HepG2 (cell line): Measurements from ENCODE around the gene AJM1. TPM values are rescaled to one million over a fixed set of nuclear protein-coding genes. Genes with fewer than 3 reads are reported as not detected.

Source experiments
- AGO2 ChIP-seq: fragments of 200-400 bp; formaldehyde crosslinking; optimal IDR thresholded peaks from 2 replicates; pipeline ENCODE3; 2017; ENCODE audit warnings: mild to moderate bottlenecking, low read depth, low read length, moderate library complexity
- CBFB ChIP-seq: sonication (generic); formaldehyde crosslinking; IDR thresholded peaks from 2 replicates; pipeline ENCODE4 v1.4.0; 2020; ENCODE audit warnings: missing genetic modification reagents
- CBX1 ChIP-seq: IDR thresholded peaks from one replicate; pipeline ENCODE4 v1.6.1; 2016; ENCODE audit warnings: antibody characterized with exemption, low read depth
- CENPT ChIP-seq: sonication (generic); formaldehyde crosslinking; IDR thresholded peaks from 2 replicates; pipeline ENCODE4 v1.8.0; 2022; ENCODE audit warnings: low read depth, mild to moderate bottlenecking, moderate library complexity, missing genetic modification reagents
- CHD4 ChIP-seq: fragments of 200-600 bp; sonication (generic); IDR thresholded peaks from 2 replicates; pipeline ENCODE4 v1.7.0; 2017; ENCODE audit warnings: mild to moderate bottlenecking, low read length, borderline replicate concordance
- EZH2 ChIP-seq: conservative IDR thresholded peaks from 2 replicates; pipeline ENCODE4 v1.6.1; 2012; ENCODE audit warnings: mild to moderate bottlenecking, low read depth, low read length, moderate library complexity
- FLYWCH1 ChIP-seq: sonication (generic); formaldehyde crosslinking; IDR thresholded peaks from 2 replicates; pipeline ENCODE4 v1.8.1; 2023; ENCODE audit warnings: mild to moderate bottlenecking, missing genetic modification reagents
- FOXK2 ChIP-seq: fragments of 450-650 bp; IDR thresholded peaks from 2 replicates; pipeline ENCODE4 v1.6.1; 2016
- HMG20A ChIP-seq: IDR thresholded peaks from 2 replicates; pipeline ENCODE4 v1.6.1; 2016; ENCODE audit warnings: borderline replicate concordance
- KAT2B ChIP-seq: fragments of 150-350 bp; IDR thresholded peaks from 2 replicates; pipeline ENCODE4 v1.6.1; 2014; ENCODE audit warnings: low read depth, low read length, borderline replicate concordance
- MAFK ChIP-seq, 2 experiments: IDR thresholded peaks in 1 of 2; conservative IDR thresholded peaks in 1 of 2; 2 replicates each; pipeline ENCODE4 v1.6.1; 2011; ENCODE audit warnings: improper control_type of control experiment in 2 of 2, low read length in 2 of 2
- MBD4 ChIP-seq: IDR thresholded peaks from 2 replicates; pipeline ENCODE4 v1.6.1; 2012; ENCODE audit warnings: low read length, inconsistent platforms, borderline replicate concordance
- MTF2 ChIP-seq: sonication (generic); formaldehyde crosslinking; IDR thresholded peaks from 2 replicates; pipeline ENCODE4 v1.5.0; 2020; ENCODE audit warnings: missing genetic modification reagents, borderline replicate concordance
- MXI1 ChIP-seq: IDR thresholded peaks from 3 replicates; pipeline ENCODE4 v1.6.1; 2012; ENCODE audit warnings: low read depth, low read length, inconsistent platforms, borderline replicate concordance
- RARG ChIP-seq: sonication (generic); formaldehyde crosslinking; IDR thresholded peaks from 2 replicates; pipeline ENCODE4 v1.4.0; 2020; ENCODE audit warnings: low read depth, mild to moderate bottlenecking, missing genetic modification reagents
- SETDB1 ChIP-seq: sonication (generic); formaldehyde crosslinking; IDR thresholded peaks from 2 replicates; pipeline ENCODE4 v1.5.1; 2020; ENCODE audit warnings: missing genetic modification reagents, mild to moderate bottlenecking, borderline replicate concordance
- SIX1 ChIP-seq: sonication (generic); formaldehyde crosslinking; IDR thresholded peaks from 2 replicates; pipeline ENCODE4 v1.4.0; 2020; ENCODE audit warnings: missing genetic modification reagents, borderline replicate concordance
- SMC3 ChIP-seq: IDR thresholded peaks from 2 replicates; pipeline ENCODE4 v1.6.1; 2011; ENCODE audit warnings: low read length, improper control_type of control experiment
- SRY ChIP-seq: sonication (generic); formaldehyde crosslinking; IDR thresholded peaks from 2 replicates; pipeline ENCODE4 v1.8.0; 2022; ENCODE audit warnings: mild to moderate bottlenecking, missing genetic modification reagents
- TBL1XR1 ChIP-seq: fragments of 150-350 bp; IDR thresholded peaks from 2 replicates; pipeline ENCODE4 v1.6.1; 2014; ENCODE audit warnings: borderline replicate concordance, low read length; ENCODE audit not compliant: partially characterized antibody
- THAP11 ChIP-seq: IDR thresholded peaks from 2 replicates; pipeline ENCODE4 v1.6.1; 2016; ENCODE audit warnings: missing biosample characterization, missing genetic modification reagents
- ZEB1 ChIP-seq: IDR thresholded peaks from 2 replicates; pipeline ENCODE4 v1.6.1; 2012; ENCODE audit warnings: mild to moderate bottlenecking, low read depth, inconsistent platforms; ENCODE audit not compliant: insufficient replicate concordance
- ZFP37 ChIP-seq: sonication (generic); formaldehyde crosslinking; IDR thresholded peaks from 2 replicates; pipeline ENCODE4 v1.4.0; 2020; ENCODE audit warnings: missing genetic modification reagents, borderline replicate concordance
- ZNF143 ChIP-seq: sonication (generic); formaldehyde crosslinking; IDR thresholded peaks from 2 replicates; pipeline ENCODE4 v1.4.0; 2020; ENCODE audit warnings: missing genetic modification reagents
- ZNF230 ChIP-seq: sonication (generic); formaldehyde crosslinking; IDR thresholded peaks from 2 replicates; pipeline ENCODE4 v1.4.0; 2020; ENCODE audit warnings: mild to moderate bottlenecking, missing genetic modification reagents
- ZNF256 ChIP-seq: sonication (generic); formaldehyde crosslinking; conservative IDR thresholded peaks from 2 replicates; pipeline ENCODE4 v1.4.0; 2020; ENCODE audit warnings: missing genetic modification reagents
- ZNF354B ChIP-seq: sonication (generic); formaldehyde crosslinking; IDR thresholded peaks from 2 replicates; pipeline ENCODE4 v1.8.0; 2022; ENCODE audit warnings: mild to moderate bottlenecking, missing genetic modification reagents
- ZNF430 ChIP-seq: sonication (generic); formaldehyde crosslinking; IDR thresholded peaks from 2 replicates; pipeline ENCODE4 v1.9.0; 2021; ENCODE audit warnings: mild to moderate bottlenecking, missing genetic modification reagents
- ZNF510 ChIP-seq: sonication (generic); formaldehyde crosslinking; IDR thresholded peaks from 2 replicates; pipeline ENCODE4 v1.4.0; 2020; ENCODE audit warnings: low read depth, mild to moderate bottlenecking, missing genetic modification reagents
- ZNF570 ChIP-seq: sonication (generic); formaldehyde crosslinking; IDR thresholded peaks from 2 replicates; pipeline ENCODE4 v1.4.0; 2020; ENCODE audit warnings: mild to moderate bottlenecking, missing genetic modification reagents, borderline replicate concordance
- ZSCAN22 ChIP-seq: sonication (generic); formaldehyde crosslinking; IDR thresholded peaks from 2 replicates; pipeline ENCODE4 v1.4.0; 2020; ENCODE audit warnings: mild to moderate bottlenecking, missing genetic modification reagents
- polyA plus RNA-seq, 8 experiments: library from polyadenylated mRNA; depleted of rRNA in 3 of 8; stranded (reverse) in 7 of 8; unstranded in 1 of 8; fragments of >200 nt; fragmentation: Illumina TruSeq in 4 of 8; extraction: Trizol in 4 of 8; gene quantifications; 2 replicates each; pipeline versions ENCODE4 v1.2.1 to v1.2.3, GENCODE V29; 2011 to 2016; ENCODE audit warnings: low read depth in 4 of 8, missing spikeins in 1 of 8, mixed read lengths in 1 of 8; ENCODE audit not compliant: insufficient read depth in 1 of 8
- total RNA-seq, 5 experiments: library from RNA; depleted of rRNA; stranded (reverse); fragments of >200 nt; fragmentation: Illumina TruSeq; extraction: Trizol; gene quantifications; 2 replicates each; pipeline ENCODE4 v1.2.3, GENCODE V29; 2016; ENCODE audit warnings: low read depth in 1 of 5
- TF ChIP-seq, protein P1 (sequence below): sonication (generic); formaldehyde crosslinking; IDR thresholded peaks from 2 replicates; pipeline ENCODE4 v1.4.0; 2020; ENCODE audit warnings: missing genetic modification reagents
- TF ChIP-seq, protein P2 (sequence below): IDR thresholded peaks from 2 replicates; pipeline ENCODE4 v1.6.1; 2018; ENCODE audit warnings: missing genetic modification reagents, mild to moderate bottlenecking, missing compliant biosample characterization

Gene AJM1
- total and polyA plus RNA-seq, 2 of the 13 experiments (the other 11 are each of a cell fraction or from before 2014, with no cell fraction given), result 1.1 to 1.2 TPM

GRCh38 chr9:136847826-136848392 is 5.6 kb downstream of the AJM1 start (continued):
- peak; percentile 98 for TF ChIP-seq AGO2
- TF ChIP-seq, protein P1, sequence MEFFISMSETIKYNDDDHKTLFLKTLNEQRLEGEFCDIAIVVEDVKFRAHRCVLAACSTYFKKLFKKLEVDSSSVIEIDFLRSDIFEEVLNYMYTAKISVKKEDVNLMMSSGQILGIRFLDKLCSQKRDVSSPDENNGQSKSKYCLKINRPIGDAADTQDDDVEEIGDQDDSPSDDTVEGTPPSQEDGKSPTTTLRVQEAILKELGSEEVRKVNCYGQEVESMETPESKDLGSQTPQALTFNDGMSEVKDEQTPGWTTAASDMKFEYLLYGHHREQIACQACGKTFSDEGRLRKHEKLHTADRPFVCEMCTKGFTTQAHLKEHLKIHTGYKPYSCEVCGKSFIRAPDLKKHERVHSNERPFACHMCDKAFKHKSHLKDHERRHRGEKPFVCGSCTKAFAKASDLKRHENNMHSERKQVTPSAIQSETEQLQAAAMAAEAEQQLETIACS (CRISPR knock-in tag), result peak; percentile 50; the same call in 1 of the 2 replicates
- TF ChIP-seq MXI1, result peak; percentile 13; the same call in 1 of the 3 replicates
- no peak for TF ChIP-seq FOXK2
- TF ChIP-seq MAFK (conservative IDR thresholded peaks at IDR 0.05 in 1 of 2, IDR thresholded peaks at IDR 0.05 in 1 of 2; ENCODE audit: low read length in 2 of 2), result no peak
- no peak; the same call in 1 of the 2 replicates for TF ChIP-seq ZNF510 (CRISPR knock-in tag)
- 0 out of 2 replicates have a peak, but pooled peaks have one; percentile 75 for TF ChIP-seq SRY
- 0 out of 2 replicates have a peak, but pooled peaks have one; percentile 83 for TF ChIP-seq CENPT (CRISPR knock-in tag)
- TF ChIP-seq SETDB1 (CRISPR knock-in tag), result no peak
- TF ChIP-seq CBFB, result peak; percentile 71; the same call in 1 of the 2 replicates
- no peak for TF ChIP-seq ZNF354B (CRISPR knock-in tag)
- no peak for TF ChIP-seq KAT2B
- no peak for TF ChIP-seq ZFP37
- TF ChIP-seq ZNF143 (CRISPR knock-in tag), result no peak
- TF ChIP-seq ZNF430 (CRISPR knock-in tag), result no peak; the same call in none of the 2 replicates
- no peak for TF ChIP-seq CHD4
- TF ChIP-seq, protein P2, sequence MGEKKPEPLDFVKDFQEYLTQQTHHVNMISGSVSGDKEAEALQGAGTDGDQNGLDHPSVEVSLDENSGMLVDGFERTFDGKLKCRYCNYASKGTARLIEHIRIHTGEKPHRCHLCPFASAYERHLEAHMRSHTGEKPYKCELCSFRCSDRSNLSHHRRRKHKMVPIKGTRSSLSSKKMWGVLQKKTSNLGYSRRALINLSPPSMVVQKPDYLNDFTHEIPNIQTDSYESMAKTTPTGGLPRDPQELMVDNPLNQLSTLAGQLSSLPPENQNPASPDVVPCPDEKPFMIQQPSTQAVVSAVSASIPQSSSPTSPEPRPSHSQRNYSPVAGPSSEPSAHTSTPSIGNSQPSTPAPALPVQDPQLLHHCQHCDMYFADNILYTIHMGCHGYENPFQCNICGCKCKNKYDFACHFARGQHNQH (CRISPR knock-in tag), result peak; percentile 73; the same call in 1 of the 2 replicates
- no peak for TF ChIP-seq FLYWCH1 (CRISPR knock-in tag)
- 0 out of 2 replicates have a peak, but pooled peaks have one; percentile 27 for TF ChIP-seq ZNF570
- no peak for TF ChIP-seq ZEB1
- TF ChIP-seq EZH2, result no peak
- TF ChIP-seq SMC3, result no peak
- no peak for TF ChIP-seq MTF2
- no peak for TF ChIP-seq THAP11 (CRISPR knock-in tag)
- TF ChIP-seq HMG20A (CRISPR knock-in tag), result no peak
- no peak for TF ChIP-seq ZNF230 (CRISPR knock-in tag)
- no peak; the same call in 1 of the 2 replicates for TF ChIP-seq ZNF256 (CRISPR knock-in tag)
- TF ChIP-seq RARG (CRISPR knock-in tag), result no peak
- 0 out of 2 replicates have a peak, but pooled peaks have one; percentile 6 for TF ChIP-seq ZSCAN22 (CRISPR knock-in tag)
- no peak for TF ChIP-seq TBL1XR1
- TF ChIP-seq MBD4, result no peak
- TF ChIP-seq CBX1, result peak; percentile 54
- TF ChIP-seq SIX1 (CRISPR knock-in tag), result no peak
